GM21737 (cell line): ENCODE results near the gene LRPAP1.

ENCODE experiments used
- ATAC-seq: cut with Tn5 transposase; IDR thresholded peaks from one replicate; pipeline ENCODE4 v1.9.1; 2021; ENCODE audit warnings: mild to moderate bottlenecking, moderate library complexity; ENCODE audit not compliant: unreplicated experiment

LRPAP1 gene

DNA sequence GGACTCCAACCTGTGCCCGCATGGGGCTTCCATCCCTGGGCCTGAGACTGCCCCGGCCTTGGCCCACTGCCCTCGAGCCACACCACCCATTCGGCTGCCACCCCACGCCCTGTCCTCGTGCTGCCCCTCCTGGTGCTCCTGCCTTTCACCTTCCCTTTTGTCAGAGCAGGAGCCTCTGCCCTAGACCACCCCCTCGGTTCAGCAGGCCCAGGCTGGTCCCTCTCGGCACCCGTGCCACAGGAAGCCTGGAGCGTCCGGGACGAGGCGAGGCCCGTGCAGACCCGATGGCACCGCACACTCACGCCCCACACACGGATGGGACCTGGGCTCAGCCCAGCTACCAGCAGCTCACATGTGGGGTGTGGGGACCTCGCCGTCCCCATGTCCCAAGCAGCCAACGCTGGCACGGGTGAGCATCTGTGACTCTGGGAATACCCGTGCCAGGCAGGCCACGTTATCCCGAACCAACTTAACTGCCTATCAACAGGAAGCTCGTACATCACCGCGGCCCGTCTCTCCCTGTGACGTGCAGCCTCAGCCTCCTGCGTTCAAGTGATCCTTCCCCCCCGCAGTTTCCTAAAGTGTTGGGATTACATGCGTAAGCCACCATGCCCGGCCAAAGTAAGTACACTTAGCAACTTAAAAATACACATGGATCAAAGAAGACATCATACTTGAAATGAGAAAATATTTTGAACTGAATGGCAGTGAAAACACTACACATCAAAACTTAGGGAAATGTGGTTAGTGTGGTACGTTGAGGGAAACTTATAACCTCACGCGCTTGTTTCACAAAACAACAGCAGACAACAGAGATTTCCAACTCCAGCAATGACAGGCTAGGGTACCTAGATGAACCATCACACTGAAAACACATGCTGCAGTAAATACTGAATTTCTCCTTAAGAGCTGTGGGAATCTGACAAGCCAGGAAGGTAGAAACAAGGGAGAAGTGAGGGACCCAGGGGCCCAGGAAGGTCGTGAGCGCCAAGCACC is 29.0 kb downstream of the LRPAP1 start:
- no peak for ATAC-seq

DNA sequence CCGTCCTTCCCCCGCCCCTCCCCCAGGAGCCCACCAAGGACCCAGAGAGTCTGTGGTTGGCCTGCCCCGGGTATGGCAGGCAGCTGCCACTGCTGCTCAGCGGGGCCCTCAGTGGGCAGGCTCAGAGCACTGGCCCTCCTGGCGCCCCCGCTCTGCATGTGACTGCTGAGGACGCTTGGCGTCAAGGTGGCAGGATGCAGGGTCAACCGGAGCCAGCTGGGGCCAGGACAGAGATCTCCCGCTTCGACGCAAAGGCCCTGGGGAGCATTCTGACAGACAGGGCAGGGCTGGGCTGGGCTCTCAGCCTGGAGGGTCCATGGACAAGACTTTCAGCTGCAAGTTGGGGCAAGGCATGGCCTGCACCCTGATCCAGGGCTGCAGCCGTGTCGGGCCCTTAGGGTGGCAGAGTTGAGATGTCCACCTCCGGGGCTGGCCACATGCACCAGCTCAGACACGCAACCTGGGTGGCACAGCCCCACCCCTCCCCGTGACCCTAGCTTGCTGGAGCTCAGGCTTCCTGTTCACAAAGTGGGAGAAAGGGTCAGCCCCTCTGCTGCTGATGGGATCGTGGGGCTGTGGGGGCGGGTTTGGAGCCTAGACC is 30.3 kb downstream of the LRPAP1 start:
- ATAC-seq, result no peak

DNA sequence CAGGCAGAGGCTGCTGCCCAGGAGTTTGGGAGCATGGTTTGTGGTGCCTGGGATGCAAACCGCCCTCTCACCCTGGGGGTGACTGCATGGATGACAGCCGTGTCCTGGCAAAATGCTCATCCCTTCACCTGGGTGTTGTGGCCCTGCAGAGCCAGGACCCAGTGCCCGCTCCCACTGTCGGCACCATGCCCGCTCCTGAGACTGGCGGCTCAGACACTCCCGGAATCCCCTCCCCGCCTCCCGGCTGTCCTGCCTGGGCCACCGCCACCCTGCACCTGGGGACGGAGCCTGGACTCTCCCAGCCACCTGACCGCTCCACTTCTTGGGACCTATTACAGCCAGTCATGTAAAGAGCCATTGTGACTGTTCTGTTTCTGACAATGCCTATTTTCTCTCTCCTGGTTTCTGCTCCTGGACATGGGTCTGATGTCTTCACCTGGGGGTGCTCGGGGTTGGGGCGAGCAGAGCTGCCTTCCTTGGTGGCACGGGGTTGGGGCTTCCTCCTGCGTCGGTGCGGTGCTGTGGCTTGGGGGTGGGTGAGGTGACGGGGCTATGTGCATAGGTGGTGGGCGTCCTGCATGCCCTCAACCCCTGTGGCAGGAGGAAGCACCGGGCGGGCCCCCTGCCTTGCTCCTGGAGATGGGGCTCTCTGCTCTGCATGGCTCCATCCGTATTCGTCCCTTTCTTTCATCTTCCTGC is 30.9 kb downstream of the LRPAP1 start:
- no peak for ATAC-seq

DNA sequence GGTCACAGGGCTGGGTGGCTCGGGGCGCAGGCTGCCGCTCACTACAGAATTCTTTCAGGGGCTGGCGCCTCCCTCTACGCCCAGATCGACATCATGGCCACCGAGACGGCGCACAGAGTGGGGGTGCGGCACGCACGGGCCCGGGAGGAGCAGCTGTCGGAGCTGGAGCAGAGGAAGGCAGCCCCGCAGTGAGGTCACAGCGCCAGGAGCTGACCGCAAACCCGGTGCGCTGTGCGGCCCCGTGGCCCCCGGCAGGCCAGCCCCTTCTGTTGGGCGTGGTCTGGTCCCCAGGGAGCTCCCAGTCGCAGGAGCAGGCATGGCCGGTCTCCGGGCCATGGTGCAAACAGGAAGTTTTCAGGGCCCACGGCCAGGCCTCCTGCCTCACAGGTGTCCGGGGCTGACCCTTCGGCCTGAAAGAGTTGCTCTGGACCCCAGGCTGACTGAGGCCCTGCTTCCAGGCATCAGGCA is 31.6 kb downstream of the LRPAP1 start:
- no peak for ATAC-seq

DNA sequence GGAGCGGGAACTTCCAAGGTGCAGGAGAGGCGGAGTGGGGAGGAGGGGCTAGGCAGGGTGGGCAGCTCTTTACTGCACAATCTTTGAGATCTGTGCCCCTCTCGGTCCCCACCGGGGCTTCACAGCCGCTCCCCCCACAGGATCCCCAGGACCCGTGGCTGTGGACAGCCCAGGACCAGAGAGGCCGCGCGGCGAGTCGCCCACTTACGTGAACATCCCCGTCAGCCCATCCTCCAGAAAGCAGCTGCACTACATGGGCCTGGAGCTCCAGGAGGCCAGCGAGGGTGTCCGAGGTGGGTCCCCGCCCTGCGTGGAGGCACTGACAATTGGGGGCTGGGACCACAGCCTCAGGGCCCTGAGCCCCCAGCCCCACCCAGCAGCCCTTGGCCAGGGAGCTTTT is 32.1 kb downstream of the LRPAP1 start:
- no peak for ATAC-seq

DNA sequence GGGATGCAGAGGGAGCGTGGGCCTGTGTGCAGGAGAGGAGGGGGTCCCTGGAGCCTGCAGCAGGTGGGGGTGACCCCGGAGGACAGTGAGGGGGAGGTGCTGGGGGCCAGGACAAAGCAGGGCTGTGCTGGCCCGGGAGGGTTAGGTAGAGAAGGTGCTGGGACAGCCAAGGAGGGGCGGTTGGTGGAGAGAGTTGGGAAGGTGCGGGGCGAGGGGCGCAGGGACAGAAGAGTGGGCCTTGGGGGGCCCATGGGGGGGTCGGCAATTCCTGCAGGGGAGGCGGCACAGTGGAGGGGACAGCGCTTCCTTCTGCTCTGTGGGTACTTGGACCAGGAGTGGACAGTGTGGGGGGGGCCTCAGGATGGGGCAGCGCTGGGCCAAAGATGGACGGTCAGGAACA is 32.5 kb downstream of the LRPAP1 start:
- ATAC-seq, result no peak

DNA sequence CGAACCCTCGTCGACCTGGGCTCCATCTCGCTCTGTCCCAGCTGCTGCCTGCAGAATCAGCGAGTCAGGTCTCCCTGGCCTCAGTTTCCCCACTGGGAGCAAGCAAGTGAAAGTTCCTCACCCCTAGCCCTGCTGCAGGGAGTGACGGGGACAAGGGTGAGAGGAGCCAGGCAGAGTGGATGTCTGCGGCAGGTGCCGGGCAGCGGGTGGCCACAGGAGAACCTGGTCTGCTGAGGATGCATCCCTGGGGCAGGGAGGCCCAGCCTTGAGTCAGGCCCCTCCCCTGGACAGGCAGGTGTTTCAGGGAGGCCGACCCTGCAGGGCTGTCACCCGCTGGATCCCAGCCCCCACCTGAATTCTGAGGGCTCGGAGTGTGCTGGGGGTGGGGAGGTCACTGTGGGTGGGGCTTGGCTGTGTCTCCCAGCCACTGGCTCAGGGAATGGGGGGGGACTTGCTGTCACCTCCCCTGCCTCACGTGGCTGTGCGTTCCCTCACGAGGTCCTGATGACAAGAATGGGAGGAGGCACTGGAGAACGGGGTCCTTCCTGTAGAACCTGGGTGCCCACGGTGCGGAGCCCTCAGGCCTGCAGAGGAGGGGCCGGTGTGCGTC is 33.2 kb downstream of the LRPAP1 start:
- no peak for ATAC-seq

DNA sequence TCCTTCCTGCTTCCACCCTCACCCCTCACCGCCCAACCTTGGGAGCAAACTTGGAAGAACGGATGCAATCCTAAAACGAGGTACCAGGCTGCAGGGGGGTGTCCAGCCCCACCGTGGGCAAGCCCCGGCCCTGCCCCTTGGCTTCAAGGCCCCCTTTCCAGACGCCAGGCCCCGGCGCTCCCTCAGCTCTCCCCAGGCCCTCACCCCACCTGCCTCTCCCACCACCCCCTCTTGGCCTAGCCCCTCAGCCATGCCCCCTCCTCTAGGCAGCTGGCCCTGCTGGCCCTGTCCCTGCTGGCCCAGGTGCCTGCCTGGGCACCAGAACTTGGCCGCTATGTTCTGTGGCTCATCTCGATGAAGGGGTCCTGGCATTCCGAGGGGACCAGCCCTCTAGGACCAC is 33.8 kb downstream of the LRPAP1 start:
- ATAC-seq, result no peak

DNA sequence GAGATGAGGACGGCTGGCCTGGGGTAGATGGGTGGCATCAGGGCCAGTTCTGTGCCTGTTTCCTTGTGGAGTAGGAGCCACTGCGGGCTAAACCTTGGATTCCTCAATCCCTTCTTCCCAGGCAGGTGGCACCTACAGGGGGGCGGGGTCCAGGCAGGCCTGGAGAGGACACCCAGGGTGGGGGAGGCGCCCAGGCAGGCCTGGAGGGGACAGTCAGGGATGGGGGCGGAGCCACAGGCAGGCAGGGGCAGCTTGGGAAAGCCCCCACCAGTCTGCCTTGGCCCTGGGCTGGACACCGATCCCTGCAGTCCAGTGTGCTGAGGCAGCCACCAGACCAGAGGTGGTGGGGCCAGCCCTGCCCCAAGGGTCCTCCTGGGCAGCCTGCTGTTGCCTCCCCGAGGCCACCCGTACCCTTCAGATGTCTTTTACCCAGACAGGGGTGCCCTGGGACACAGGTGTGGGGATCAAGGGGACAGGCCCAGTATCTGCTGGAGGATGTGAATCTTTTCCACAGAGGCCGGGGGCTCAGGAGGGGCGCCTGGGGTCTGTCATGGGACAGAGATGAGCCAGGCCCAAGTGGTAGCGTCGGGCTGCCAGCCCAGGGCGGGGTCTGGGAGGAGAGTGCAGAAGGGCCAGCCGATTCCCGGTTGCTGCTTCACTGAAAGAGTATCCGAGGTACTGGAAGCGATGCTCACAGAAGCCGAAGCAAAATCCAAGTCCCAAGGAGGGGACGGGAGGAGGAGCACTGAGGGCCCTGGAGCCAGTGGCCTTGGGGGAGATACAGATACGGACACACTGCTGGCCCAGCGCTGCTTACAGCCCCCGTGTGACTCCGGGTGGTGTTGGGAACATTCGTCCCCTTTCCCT is 34.5 kb downstream of the LRPAP1 start:
- ATAC-seq, result no peak

DNA sequence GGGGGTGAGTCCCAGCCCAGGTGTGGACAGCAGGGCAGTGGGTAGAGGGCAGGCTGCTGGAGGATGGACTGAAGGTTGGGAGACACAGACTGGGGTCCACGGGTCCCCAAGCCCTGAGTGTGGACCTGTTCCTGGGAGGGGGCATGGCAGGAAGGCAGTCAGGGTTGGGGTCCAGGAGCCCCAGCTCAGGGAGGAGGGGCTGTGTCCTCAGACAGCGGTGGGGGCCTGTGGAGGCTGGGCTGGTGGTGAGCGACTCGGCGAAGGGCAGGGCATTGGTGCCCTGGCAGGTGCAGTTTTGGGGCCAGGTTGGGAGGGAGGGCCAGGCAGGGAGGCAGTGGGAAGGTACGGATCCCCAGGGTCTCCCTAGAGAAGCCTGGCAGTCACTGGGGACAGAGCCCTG is 35.1 kb downstream of the LRPAP1 start:
- ATAC-seq, result no peak

DNA sequence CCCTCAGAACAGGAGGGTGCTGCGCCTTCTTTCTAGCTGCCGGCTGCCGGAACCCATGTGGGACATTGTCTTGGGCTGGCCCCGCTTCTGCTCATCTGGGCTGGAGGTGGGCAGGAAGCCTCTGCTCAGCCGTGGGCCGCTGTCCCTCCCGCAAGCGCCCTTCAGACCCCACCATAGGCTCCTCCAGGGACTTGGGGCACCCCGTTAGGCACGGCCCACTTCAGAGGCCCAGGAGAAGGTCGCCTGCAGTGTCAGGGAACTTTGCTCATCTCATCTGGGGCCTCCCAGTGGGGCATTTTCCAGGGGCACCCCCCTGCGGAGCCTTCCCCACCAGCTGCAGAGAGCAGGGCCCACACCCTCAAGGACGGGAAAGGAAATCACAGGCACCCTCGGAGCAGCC is 36.2 kb downstream of the LRPAP1 start:
- ATAC-seq, result no peak

DNA sequence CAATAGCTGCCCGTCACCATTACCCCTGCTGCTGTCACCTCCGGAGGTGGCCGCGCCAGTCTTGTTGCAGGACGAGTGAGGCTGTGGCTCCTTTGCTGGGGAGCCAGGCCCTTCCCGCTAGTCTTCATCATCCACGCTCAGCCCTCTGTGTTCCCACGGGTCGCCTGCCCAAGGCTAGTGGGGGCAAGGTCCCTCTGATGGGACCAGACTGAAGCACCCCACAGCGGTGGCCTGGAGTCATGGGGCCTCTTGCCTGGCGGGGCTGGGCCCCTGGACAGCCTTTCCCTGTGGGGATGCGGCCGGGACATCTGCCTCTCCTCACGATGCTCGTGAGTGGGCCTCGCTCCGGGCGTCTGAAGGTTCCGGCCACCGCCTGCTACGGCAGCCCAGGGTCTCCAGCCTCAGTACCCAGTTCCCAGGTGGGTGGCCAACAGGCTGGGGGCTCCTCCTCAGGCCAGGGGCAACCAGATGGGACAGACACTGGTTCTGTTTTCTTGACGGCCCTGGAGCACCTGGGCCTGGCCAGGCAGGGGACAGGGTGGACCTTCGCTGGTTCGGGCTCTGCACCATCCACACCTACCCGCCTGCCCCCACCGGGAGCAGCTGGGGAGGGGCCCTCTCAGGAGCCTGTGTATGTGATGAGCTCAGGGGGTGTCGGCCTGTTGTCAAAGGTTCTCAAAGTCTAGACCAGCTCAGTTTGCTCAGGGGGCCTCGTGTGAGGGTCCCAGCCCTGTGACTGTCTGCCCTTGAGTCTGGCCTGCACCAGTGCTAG is 36.8 kb downstream of the LRPAP1 start:
- ATAC-seq, result no peak

DNA sequence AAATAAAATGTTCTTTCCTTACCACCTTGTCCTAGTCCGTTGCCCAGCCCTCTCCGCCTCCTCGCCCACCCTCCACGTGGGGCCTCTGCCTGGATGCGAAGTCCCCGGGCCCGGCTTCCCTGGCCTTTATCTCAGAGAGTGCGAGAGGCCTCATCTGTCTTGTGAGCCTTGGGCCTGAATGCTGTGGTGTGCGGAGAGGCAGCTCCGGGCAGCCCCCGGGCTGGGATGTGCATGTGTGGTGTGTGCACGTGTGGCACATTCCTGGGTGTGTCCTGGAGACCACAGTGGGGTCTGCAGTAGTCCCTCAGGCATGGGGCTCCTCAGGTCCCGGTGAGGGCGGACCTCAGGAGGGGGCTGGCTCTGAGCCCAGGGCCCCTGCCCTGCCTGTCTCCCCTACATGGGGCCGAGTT is 37.8 kb downstream of the LRPAP1 start:
- no peak for ATAC-seq

DNA sequence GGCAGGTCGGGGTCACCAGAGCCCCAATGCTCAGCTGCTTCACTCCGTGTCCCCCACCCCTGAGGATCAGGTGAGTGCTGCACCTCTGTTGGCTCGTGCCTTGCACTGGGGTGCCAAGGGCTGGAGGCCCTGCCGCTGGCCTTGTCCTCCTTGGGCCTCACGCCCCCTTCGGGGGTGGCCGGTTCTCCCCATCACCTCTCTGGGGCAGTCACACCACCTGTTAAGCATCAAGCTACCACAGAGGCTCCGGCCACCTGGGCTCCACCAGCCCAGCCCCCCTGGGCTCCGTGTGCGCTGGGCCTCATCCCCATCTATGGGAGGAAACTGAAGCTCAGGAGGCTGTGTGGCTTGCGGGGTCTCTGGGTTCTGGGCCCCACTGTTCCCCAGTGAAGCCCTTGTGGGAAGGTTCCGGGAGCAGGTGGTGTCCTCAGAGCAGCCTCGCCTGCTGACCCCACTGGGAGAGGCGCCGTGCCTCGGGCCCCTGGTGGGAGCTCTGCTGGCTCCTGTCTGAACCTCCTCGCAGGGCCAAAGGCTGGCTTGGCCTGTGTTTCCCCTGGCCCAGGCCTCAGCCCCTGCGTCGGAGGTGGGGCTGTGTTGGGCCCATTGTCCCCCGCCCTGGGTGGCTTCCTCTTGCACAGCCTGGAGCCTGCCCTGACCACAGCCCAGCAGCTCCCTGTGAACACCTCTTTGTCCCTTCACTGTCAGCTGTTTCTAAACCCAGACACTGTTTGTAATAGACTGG is 38.3 kb downstream of the LRPAP1 start:
- no peak for ATAC-seq

DNA sequence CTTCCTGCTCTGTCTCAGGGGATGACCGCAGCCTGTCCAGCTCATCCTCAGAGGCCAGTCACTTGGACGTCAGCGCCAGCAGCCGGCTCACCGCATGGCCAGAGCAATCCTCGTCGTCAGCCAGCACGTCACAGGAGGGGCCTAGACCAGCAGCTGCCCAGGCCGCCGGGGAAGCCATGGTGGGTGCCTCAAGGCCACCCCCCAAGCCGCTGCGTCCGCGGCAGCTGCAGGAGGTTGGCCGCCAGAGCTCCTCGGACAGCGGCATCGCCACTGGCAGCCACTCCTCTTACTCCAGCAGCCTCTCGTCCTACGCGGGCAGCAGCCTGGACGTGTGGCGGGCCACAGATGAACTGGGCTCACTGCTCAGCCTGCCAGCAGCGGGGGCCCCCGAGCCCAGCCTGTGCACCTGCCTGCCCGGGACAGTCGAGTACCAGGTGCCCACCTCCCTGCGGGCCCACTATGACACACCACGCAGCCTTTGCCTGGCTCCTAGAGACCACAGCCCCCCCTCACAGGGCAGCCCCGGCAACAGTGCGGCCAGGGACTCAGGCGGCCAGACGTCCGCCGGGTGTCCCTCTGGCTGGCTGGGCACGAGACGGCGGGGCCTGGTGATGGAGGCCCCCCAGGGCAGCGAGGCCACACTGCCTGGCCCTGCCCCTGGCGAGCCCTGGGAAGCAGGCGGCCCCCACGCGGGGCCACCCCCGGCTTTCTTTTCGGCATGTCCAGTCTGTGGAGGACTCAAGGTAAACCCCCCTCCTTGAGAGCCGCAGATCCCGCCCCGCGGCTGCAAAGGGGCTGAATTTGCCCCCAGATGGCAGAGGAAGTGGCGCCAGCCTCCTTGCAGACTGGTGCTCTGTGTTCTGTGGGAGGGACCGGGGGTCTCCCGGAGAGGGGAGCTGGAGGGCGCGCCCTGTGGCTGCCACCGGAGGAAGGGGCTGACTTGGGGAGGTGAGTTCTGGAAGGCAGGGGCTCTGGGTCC is 39.2 kb downstream of the LRPAP1 start:
- ATAC-seq, result no peak

DNA sequence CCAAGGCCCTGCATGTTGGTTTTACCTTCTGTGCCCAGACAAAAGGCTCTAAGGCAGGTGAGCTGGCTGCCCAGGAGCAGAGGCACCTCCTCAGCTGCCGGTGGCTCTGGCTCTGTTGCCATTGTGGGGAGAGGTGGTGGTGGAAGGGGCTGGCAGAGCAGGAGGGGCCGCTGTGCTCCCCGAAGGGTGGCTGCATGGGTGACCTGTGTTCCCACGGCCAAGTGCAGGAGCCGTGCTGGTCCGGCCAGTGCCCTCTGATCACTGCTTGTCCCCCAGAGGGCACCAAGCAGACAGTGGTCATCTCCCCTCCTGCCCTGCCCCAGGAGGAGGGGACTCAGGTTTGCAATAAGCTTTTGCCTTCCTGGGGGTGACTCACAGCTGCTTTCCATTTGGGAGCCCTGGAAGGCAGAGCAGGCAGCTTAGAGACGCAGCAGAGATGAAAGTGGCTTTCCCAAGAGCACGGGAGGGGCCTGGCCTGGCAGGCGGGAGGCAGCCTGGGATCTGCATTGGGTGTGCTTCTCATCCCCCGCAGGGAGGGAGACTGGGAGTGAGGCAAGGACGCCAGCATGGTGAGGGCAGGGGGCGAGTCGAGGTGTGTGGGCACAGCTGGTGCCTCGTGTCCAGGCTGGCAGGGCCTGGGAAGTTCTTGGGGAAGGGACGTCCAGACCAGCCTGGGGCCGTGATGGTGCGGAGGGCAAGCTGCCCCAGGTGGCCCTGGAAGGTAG is 40.4 kb downstream of the LRPAP1 start:
- ATAC-seq, result no peak

DNA sequence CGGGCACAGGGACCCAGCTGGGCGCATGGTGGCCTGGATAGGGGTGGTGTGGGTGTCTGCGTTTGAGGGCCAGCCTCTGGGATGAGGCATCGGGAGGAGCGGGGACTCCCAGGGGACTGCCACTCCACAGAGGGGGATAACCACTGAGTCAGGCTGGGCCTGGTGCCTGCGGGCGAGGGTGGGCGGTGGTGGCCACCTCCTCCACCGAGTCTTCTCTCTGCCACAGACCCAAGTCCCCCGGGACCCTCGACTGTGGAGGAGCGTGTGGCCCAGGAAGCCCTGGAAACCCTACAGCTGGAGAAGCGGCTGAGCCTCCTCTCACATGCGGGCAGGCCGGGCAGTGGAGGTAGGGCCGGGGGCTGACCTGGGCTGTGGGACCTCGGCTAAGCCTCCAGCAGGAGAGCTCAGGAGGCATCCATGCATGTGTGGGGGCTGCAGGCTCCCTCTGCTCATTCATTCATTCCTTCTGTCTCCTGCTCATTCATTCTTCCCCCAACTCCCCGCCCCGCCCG is 42.7 kb downstream of the LRPAP1 start:
- no peak for ATAC-seq
